OCI-LY7 (cell line): ENCODE measurements around the gene FOXP1.

Experiments used
- CTCF ChIP-seq: fragments of 200-600 bp; sonication (generic); conservative IDR thresholded peaks from 2 replicates; pipeline ENCODE4 v1.5.1; 2014; ENCODE audit warnings: mild to moderate bottlenecking, antibody characterized with exemption, low read length, moderate library complexity, mixed read lengths
- EZH2phosphoT487 ChIP-seq: fragments of 200-600 bp; sonication (generic); IDR thresholded peaks from 2 replicates; pipeline ENCODE4 v1.6.1; 2018; ENCODE audit warnings: low read depth, borderline replicate concordance, mild to moderate bottlenecking, mixed run types, antibody characterized with exemption, low read length, moderate library complexity, mixed read lengths

GRCh38 chr3:71429597-71429988, 153.9 kb downstream of the FOXP1 start:
- TF ChIP-seq CTCF (no peak), EZH2phosphoT487 (no peak)
